Right lobe of liver (tissue), 4 donors: ENCODE results near the gene INPP4A.

Experiments
- POLR2A ChIP-seq: fragments of 450-650 bp; IDR thresholded peaks from one replicate; pipeline ENCODE4 v1.6.1; 2017; ENCODE audit warnings: antibody characterized with exemption, mild to moderate bottlenecking
- TF ChIP-seq, protein P1 (sequence below), 4 donors: fragments of 200-600 bp in 3 of 4; fragments of 450-650 bp in 1 of 4; IDR thresholded peaks; one replicate each; pipeline versions ENCODE4 v1.5.1 to v1.8.0; 2016 to 2022; ENCODE audit warnings: antibody characterized with exemption in 4 of 4, mild to moderate bottlenecking in 2 of 4
- donor health status: DM: no; HTN: no; CAD: no.
- donor health status: DM: no; HTN: no; CAD: no.
- donor health status: DM: no; HTN: yes; CAD: no.

DNA sequence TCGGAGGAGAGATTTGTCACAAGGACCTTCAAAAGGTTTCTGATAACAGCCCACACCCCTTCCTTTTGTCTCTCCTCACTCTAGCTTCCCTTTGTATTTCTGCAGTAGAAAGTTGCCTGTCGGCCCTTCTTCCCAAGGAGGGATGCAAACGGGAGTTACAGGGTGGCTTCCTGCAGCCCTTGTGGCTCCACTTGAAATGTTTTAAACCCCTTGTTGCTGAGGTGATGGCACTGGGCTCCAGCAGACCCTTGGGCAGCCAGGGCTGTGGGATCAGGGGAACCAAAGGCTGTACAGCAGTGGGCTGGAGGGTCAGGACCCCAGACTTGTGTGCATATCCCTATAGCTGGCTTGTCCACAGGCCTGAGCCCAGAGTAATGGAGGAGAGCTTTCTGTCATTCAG is 101.5 kb downstream of the INPP4A start:
- TF ChIP-seq, protein P1, sequence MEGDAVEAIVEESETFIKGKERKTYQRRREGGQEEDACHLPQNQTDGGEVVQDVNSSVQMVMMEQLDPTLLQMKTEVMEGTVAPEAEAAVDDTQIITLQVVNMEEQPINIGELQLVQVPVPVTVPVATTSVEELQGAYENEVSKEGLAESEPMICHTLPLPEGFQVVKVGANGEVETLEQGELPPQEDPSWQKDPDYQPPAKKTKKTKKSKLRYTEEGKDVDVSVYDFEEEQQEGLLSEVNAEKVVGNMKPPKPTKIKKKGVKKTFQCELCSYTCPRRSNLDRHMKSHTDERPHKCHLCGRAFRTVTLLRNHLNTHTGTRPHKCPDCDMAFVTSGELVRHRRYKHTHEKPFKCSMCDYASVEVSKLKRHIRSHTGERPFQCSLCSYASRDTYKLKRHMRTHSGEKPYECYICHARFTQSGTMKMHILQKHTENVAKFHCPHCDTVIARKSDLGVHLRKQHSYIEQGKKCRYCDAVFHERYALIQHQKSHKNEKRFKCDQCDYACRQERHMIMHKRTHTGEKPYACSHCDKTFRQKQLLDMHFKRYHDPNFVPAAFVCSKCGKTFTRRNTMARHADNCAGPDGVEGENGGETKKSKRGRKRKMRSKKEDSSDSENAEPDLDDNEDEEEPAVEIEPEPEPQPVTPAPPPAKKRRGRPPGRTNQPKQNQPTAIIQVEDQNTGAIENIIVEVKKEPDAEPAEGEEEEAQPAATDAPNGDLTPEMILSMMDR (IDR thresholded peaks at IDR 0.05), result no peak
- no peak for TF ChIP-seq POLR2A
